NCI-H1436 (cell line): Measurements from ENCODE around the gene PDXK.
"Not testable (repeated sequence)": the region's sequence is repeated elsewhere in the genome, so short reads cannot be mapped to it uniquely, and the experiment has no call there.

Source experiments
- DNase-seq: peaks from one replicate; lab custom pipeline; 2025; lab: John Stamatoyannopoulos, UW

Gene PDXK

DNA sequence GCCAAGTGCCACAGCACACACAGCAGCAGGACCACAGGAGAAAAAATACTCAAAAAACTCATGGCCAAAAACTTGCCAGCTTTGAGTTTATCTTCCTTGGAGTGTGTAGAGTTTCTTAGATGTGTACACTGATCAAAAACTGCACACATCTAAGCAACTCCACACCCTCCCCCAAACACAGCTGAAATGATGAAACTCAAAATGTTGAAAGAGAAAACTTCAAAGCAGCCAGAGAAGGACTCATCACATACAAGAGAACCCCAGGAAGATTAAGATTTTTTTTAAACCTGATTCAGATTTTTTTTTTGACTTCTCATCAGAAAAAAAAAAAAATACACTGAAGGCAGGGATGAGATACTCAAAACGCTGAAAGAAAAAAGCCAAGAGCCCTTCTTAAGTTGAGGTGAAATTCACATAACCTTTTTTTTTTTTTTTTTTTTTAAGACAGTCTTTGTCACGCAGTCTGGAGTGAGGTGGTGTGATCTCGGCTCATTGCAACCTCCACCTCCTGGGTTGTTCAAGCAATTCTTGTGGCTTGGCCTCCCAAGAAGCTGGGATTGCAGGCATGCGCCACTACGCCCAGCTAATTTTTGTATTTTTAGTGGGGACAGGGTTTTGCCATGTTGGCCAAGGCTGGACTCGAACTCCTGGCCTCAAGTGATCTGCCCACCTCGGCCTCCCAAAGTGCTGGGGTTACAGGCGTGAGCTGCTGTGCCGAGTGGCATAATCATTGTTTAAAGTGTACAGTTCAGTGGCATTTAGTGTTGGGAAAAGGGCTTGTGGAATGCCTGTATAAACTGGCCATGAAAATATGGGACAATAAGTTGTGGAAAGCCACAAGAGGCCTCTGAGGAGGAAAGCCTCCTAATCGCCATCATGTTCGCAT, 20.9 kb upstream of the PDXK start:
- no peak for DNase-seq

GRCh38 chr21:43699492-43699777, 19.5 kb upstream of the PDXK start:
- DNase-seq, result not testable (repeated sequence)

GRCh38 chr21:43699933-43700599, 18.9 kb upstream of the PDXK start:
- no peak for DNase-seq

DNA sequence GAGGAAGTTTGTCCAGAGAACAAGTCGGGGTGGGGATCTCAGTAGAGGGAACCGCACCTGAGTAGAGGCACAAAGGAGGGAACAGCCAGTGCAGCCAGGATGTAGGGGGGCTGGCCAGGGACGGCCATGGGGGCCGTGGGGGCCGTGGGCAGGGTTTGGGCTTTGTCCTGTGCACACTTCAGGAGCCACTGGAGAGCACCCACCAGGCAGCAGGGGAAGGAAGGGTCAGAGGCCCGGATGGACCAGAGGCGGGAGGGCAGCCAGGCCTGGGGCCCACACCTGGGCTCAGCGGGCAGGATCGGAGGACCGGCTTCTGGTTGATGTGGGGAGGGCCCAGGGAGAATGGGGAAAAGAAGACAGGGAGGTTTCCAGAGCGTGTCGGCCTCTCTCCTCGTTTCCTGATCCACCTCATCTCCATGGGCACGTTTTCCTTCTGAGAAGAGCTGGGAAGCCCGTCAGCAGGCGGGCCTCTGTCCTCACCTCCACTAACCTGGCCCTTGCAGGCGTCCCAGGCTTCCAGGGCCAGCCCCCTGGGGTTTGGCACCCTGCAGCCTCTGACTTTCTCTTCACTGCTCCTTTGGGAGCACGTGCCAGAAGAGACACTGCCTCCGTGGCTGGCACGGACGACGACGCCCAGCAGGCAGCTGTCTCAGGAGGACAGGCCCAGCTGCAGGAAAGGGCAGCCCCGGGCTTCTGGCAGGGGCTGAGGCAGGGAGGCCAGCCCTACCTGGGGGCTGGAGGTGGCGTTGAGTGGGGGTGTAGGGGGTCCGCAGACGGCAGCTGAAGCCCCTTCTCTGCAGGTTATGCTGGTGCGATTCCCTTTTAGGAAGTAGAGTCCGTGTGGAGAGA, 16.8 kb upstream of the PDXK start:
- no peak for DNase-seq

GRCh38 chr21:43702785-43703034, 16.2 kb upstream of the PDXK start:
- no peak for DNase-seq

GRCh38 chr21:43703035-43703880, 15.7 kb upstream of the PDXK start:
- DNase-seq, result no peak

GRCh38 chr21:43707462-43707861, 11.5 kb upstream of the PDXK start:
- no peak for DNase-seq

DNA sequence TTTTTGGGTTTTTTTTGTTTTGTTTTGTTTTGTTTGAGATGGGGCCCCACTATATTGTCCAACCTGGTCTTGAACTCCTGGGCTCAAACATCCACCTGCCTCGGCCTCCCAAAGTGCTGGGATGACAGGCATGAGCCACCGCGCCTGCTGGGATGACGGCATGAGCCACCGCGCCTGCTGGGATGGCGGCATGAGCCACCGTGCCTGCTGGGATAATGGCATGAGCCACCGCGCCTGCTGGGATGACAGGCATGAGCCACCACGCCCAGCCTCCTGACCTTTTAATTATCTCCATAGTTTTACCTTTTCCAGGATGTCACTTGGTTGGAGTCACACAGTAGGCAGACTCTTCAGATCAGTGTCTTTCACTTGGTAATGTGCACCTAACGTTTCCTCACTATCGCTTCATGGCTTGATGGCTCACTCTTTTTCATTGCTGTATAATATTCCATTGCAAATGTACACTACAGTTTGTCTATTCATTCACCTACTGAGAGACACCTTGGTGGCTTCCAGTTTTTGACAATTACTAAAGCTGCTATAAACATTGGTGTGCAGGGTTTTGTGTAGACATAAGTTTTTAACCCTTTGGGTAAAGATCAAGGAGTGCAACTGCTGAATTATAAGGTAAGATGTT, 10.1 kb upstream of the PDXK start:
- DNase-seq, result no peak

- no peak for DNase-seq
These were observed 6.5 kb upstream of the PDXK start for GRCh38 chr21:43712268-43712942.

GRCh38 chr21:43713123-43713522, 5.8 kb upstream of the PDXK start:
- DNase-seq, result not testable (repeated sequence)

DNA sequence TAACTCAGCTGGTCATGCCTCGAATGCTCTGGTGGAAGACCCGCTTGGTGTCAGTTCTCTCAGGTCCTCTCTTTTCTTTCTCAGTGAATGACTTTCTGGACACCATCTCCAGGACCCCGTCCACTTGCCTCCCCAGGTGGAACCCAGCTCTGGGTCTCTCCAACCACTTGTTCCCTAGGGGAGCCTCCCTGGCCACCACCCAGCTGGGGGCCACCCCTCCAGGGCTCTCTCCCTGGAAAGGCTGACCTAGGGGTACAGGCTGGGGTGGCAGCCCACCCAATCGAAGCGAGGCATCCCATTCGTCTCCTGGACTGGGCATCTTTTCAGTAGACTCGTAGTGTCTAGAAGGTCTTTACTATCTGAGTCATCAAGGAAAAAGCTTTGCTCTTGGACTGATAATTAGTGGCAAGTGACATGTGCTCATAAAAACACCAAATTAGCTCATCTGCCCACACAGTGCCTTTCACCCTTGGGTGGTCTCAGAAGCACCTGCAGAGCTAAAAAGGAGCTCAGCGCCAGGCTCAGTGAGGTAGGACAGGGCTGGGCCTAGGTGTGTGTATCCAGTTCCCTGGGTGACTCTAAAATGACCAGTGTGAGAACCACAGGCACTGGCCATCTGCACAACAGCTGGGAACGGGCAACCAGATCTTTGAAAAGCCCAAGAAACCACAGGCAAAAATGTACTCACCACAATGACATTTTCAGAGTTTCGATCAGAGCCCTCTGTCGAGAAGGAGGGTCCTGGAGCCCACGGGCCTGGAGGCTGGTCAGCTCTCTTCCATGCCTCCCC, 2.4 kb upstream of the PDXK start:
- DNase-seq, result no peak

DNA sequence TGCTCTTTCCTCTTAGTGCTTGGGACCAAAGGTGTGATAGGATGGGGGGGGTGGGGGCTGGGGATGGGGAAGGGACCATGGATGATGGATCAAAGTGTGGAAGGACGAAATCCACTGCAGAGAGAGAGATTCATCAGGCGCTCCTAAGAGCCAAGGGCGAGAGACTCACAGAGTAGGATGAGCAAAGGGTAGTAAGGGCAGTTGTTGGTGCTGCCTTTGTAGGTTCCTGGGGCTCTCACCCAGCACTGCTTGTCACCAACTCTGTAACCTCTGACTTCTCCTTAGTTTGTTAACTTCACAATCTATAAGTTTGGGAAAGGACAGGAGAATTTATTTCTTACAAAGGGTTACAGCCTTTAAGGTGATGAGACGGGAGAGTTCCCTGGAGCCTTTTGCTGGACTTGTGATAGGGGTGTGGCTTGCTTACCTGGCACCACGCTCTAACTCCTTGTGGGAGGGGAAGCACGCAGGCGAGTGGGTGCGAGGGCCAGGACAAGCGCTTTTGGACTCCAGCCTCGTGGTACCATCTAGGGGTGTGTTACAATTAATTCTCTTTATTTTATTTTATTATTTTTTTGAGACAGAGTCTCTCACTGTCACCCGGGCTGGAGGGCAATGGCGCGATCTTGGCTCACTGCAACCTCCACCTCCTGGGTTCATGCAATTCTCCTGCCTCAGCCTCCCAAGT, 1.6 kb upstream of the PDXK start:
- DNase-seq, result no peak

DNA sequence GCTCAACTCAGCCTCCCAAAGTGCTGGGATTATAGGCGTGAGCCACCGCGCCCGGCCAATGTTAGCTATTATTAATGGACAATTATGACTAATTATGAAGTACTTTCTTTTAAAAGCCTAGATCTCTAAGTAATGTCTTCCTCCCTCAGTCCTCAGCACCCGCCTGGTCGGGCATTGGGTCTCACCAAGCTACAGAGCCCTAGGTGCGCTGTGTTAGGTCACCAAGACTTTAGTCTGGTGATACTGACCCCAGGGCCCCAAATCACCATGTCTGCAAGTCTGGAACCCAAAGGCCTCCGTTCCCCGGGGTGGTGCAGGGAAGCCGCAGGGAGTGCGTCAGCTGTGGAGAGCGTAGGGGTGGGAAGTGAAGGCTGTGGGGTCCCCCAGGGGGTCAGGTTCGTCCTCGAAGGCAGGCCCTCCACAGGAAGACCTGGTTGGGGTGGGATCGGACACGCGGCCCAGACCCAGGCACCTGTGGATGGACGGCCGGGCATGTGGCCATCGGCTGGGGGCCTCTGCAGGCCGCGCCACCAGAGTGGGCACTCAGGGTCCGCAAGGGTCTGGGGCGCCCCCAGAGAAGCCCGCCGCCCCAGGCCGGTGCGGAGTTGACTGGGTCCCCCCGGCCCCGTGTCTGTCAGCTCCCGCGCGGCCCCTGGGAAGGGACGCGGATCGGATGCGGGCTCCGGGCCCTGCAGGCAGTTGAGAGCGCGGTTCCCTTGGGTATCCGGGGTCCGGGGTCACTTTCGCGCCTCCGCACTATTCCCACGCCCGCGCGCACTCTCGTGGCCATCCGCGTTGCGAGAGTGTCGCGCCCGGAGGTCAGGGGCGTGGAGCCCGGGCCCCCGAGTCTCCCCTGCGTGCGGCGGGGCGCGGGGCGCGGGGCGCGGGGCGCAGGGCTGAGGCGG, 710 bp upstream of the PDXK start:
- DNase-seq, result no peak

GRCh38 chr21:43719748-43720538, 1.0 kb downstream of the PDXK start:
- DNase-seq, result no peak

DNA sequence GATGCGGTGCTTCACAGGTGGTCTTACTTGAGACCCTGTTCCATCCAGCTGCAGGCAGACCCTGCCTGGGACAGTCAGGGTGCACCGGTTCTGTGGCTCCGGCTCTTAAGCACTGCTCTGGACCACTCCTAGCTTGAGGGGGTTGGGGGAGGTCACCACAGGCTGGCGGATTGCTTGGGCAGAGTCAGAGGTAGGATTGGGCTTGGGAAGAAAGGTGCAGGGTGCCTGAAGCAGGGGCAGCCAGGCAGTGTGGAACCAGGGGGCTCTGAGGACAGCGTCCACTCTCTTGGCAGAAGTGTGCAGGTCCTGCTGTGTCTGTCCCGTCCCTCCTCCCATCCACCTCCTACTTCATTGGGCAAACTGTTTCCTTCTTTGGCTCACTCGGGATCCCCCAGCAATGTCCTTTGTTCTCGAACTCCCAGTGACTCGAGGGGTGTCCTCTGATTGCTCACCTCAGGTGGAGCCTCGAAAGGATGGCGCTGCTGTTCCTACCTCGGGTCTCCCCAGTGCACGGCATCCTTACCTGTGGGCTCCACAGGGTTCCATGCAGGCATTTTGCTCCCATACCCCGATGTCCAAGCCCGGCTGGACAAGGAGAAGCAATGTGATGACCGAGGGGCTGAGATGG, 1.7 kb downstream of the PDXK start:
- DNase-seq, result no peak

GRCh38 chr21:43721206-43721605, 2.3 kb downstream of the PDXK start:
- DNase-seq, result no peak

DNA sequence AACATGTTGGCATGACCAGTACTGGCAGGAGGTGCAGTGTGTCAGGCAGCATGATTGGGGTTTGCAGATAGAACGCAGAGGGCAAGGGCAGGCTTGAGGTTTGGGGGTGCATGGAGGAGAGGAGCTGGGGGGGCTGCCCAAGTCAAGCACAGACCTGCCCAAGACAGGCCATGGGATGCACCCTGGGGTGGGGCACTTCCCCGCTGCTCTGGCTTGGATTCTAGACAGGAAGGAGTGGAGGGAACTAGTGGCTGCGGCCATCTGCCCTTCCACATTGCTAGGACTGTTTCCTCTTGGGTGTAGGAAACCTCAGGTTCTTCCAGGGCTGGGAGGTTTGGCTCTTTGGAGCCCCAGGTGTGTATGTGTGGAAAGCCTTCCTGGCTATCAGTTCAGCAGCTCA, 3.0 kb downstream of the PDXK start:
- no peak for DNase-seq
